ELR (cell line): ENCODE data around the gene CARD19.
A peak's percentile ranks its signal among the peaks of the same experiment; 100 is the strongest.

Experiments used
- DNase-seq: peaks from one replicate; pipeline ENCODE4 v3.0.0-alpha.2; 2015; ENCODE audit warnings: low read depth

CARD19 gene

GRCh38 chr9:93120846-93121315, 24.9 kb downstream of the CARD19 start:
- DNase-seq: no peak

- DNase-seq: no peak
Observed at GRCh38 chr9:93121316-93122241, 25.6 kb downstream of the CARD19 start.

GRCh38 chr9:93122721-93123221, 26.8 kb downstream of the CARD19 start:
- no peak for DNase-seq

GRCh38 chr9:93123561-93124283, 27.7 kb downstream of the CARD19 start:
- DNase-seq: no peak

- DNase-seq: no peak
Observed at GRCh38 chr9:93124793-93125192, 28.8 kb downstream of the CARD19 start.

- DNase-seq: no peak
Observed at GRCh38 chr9:93125331-93125894, 29.4 kb downstream of the CARD19 start.

- no peak for DNase-seq
Observed at GRCh38 chr9:93126151-93126781, 30.2 kb downstream of the CARD19 start.

- no peak for DNase-seq
Observed at GRCh38 chr9:93126825-93127368, 30.9 kb downstream of the CARD19 start.

- DNase-seq: no peak
Observed at GRCh38 chr9:93127395-93127911, 31.4 kb downstream of the CARD19 start.

- DNase-seq: no peak
Observed at GRCh38 chr9:93128011-93128714, 32.1 kb downstream of the CARD19 start.

GRCh38 chr9:93128715-93129224, 32.8 kb downstream of the CARD19 start:
- no peak for DNase-seq

GRCh38 chr9:93129286-93129685, 33.3 kb downstream of the CARD19 start:
- no peak for DNase-seq

- no peak for DNase-seq
Observed at GRCh38 chr9:93129691-93130500, 33.9 kb downstream of the CARD19 start.

- DNase-seq: no peak
Observed at GRCh38 chr9:93130861-93131481, 35.0 kb downstream of the CARD19 start.

GRCh38 chr9:93131599-93132286, 35.7 kb downstream of the CARD19 start:
- DNase-seq: no peak

GRCh38 chr9:93132287-93132927, 36.4 kb downstream of the CARD19 start:
- peak; percentile 42 for DNase-seq

GRCh38 chr9:93132946-93133680, 37.1 kb downstream of the CARD19 start:
- DNase-seq: peak; percentile 58

GRCh38 chr9:93133681-93134014, 37.6 kb downstream of the CARD19 start:
- DNase-seq: peak; percentile 92
